Aorta (tissue), 5 donors: ENCODE results near the gene AHNAK. TPM values are rescaled to one million over a fixed set of nuclear protein-coding genes. Genes with fewer than 3 reads are reported as not detected.
"Not testable (repeated sequence)": the region's sequence is repeated elsewhere in the genome, so short reads cannot be mapped to it uniquely, and the experiment has no call there.

Experiments used
- ATAC-seq: fragments of 200-7000 bp; cut with Tn5 transposase; one replicate; pipeline ENCODE4 v1.9.1; 2022; ENCODE audit warnings: moderate library complexity; ENCODE audit not compliant: low FRiP score
- DNase-seq, 2 donors: peaks; one replicate each; pipeline ENCODE4 v3.0.0-alpha.2; 2020
- H3K27ac ChIP-seq, 2 donors: one replicate each; pipeline ENCODE4 v1.5.1; 2013; ENCODE audit warnings: low read length in 2 of 2, mild to moderate bottlenecking in 2 of 2, moderate library complexity in 2 of 2, control low read depth in 1 of 2, inconsistent platforms in 1 of 2, low read depth in 1 of 2
- H3K27me3 ChIP-seq, 2 donors: one replicate each; pipeline ENCODE4 v1.6.1; 2013; ENCODE audit warnings: control low read depth in 1 of 2, low read length in 1 of 2, mild to moderate bottlenecking in 1 of 2, moderate library complexity in 1 of 2; ENCODE audit not compliant: insufficient read depth in 2 of 2, control insufficient read depth in 1 of 2
- H3K36me3 ChIP-seq, 2 donors: one replicate each; pipeline ENCODE4 v1.6.1; 2013; ENCODE audit warnings: control low read depth in 1 of 2, low read length in 1 of 2, mild to moderate bottlenecking in 1 of 2; ENCODE audit not compliant: insufficient read depth in 2 of 2, control insufficient read depth in 1 of 2
- H3K4me1 ChIP-seq, 2 donors: one replicate each; pipeline ENCODE4 v1.6.1; 2013; ENCODE audit warnings: low read length in 2 of 2, control low read depth in 1 of 2, mild to moderate bottlenecking in 1 of 2, moderate library complexity in 1 of 2; ENCODE audit not compliant: insufficient read depth in 2 of 2, control insufficient read depth in 1 of 2
- H3K4me3 ChIP-seq, 2 donors: one replicate each; pipeline ENCODE4 v1.5.1; 2013; ENCODE audit warnings: low read length in 2 of 2, control low read depth in 1 of 2, mild to moderate bottlenecking in 1 of 2
- H3K9me3 ChIP-seq: one replicate; pipeline ENCODE4 v1.6.1; 2013; ENCODE audit warnings: mild to moderate bottlenecking, low read length; ENCODE audit not compliant: control insufficient read depth
- WGBS, 2 donors: extraction: QIAGEN DNeasy Blood & Tissue Kit; methylation state at CpG; one replicate each; pipeline ENCODE4 v1.1.7; 2013; 5-methylcytosine and 5-hydroxymethylcytosine counted together
- intact Hi-C, 2 donors: fragments of 100-400 bp; cut with DNase I; formaldehyde crosslinking; loops; one replicate each; pipeline versions ENCODE4 v1.14.2 to v1.15.0; 2022
- microRNA-seq, 2 donors: library from miRNA; unstranded; fragments of <30 nt; microRNA quantifications; one replicate each; pipeline ENCODE4 v1.2.0, GENCODE V29; 2020
- polyA plus RNA-seq, 2 donors: library from polyadenylated mRNA; stranded (reverse); fragments of 200-250 nt; gene quantifications; one replicate each; pipeline ENCODE4 v1.2.3, GENCODE V29; 2013
- total RNA-seq, 2 donors: library from RNA; stranded (reverse); fragmentation: NEBNext Ultra II Directional; extraction: Animal tissue kit (Norgen Biotek cat#: 25700); gene quantifications; one replicate each; pipeline ENCODE4 v1.2.1, GENCODE V29; 2021
- donor health status: healthy with polysubstance abuse.
- donor health status: Bipolar disorder and iron deficiency.
- donor health status: DM: no; HTN: no; CAD: no.
- donor health status: DM: no; HTN: no; CAD: no.
- donor health status: DM: yes; HTN: yes; CAD: no.

The AHNAK gene
- total and polyA plus RNA-seq, 4 donors: 146 to 1,263 (median 693) TPM

DNA sequence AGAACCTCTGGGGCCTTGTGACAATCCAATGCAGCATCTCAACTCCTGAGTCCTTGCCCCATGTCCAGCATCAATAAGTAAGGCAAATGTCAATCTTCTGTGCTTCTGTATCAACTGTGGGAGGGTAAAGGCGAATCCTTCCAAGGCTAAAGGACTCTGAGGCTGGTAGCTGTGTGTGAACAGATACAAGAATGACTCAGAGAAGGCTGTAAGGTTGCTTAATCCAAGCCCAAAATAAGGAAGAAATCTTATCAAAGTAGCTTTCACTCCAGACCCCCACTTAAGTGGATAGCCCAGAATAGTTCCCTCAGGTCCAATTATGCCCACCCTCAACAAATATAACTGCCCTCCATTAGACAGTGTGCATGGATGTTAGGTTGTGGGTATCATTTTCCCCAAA lies 155.9 kb downstream of the AHNAK start:
- ATAC-seq (no peak), DNase-seq (no peak)
- intact Hi-C loops: loop anchor here in 1 of 2 donors (10.0 kb wide), 1 partner anchor 474 kb away; no protein-coding TSS in a partner anchor
- Histone ChIP-seq H3K27ac (no peak overlapping the region), H3K4me3 (no peak overlapping the region), H3K27me3 (no peaks in the 10 kb centered on the region), H3K36me3 (no peaks in the 10 kb centered on the region), H3K9me3 (no peaks in the 10 kb centered on the region), H3K4me1 (no peaks in the 10 kb centered on the region)
- 95 to 96% methylated on average over 1 of the region's 1 CpG for WGBS, 2 donors

DNA sequence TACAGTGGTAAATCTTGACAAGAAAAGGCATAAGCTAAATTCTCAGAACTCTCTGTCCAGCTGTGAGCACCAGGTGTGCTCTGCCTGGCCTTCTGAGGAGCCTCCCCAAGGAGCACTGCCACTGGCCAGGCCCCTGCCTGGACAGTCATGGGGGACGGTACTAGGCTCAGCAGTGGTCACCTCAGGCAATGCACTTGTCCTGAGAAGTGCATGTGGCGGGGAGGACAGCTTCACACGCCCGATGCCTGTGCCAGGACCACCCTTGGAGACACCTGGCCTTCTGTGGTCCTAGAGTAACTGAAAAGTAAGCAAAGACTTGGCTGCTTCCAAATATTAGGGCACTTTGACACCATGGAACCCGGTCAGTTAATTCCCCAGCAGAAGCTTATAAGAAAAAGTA lies 156.4 kb downstream of the AHNAK start:
- ATAC-seq: no peak
- 76 to 77% methylated on average over 5 of the region's 5 CpGs for WGBS, 2 donors
- Histone ChIP-seq H3K27me3 (no peaks in the 10 kb centered on the region), H3K36me3 (no peaks in the 10 kb centered on the region), H3K9me3 (no peaks in the 10 kb centered on the region), H3K4me3 (no peak overlapping the region), H3K27ac (no peak overlapping the region), H3K4me1 (no peaks in the 10 kb centered on the region)
- no peak for DNase-seq
- intact Hi-C loops: loop anchor here in 1 of 2 donors (10.0 kb wide), 1 partner anchor 475 kb away; no protein-coding TSS in a partner anchor

DNA sequence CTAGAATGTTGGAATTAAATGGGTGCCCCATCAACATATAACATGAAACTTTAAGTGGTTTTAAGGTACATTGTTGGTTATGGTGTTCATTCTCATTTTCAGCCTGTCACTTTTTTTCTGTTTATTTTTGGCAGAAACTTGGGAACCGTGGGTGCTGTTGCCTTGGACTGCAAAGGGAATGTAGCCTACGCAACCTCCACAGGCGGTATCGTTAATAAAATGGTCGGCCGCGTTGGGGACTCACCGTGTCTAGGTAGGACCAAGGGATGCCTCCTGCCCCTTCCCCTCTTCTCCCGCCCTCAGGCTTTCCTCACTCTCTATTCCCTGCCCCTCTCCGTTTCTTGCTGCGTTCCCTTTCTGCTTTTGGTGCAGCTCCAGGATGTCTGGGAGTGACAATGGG lies 157.6 kb downstream of the AHNAK start:
- no peak for DNase-seq
- no peaks in the 10 kb centered on the region for H3K36me3 ChIP-seq
- ATAC-seq: no peak
- WGBS, 2 donors: 77% methylated on average over 11 of the region's 11 CpGs
- no peaks in the 10 kb centered on the region for H3K9me3 ChIP-seq
- intact Hi-C loops: no loop called here
- no peaks in the 10 kb centered on the region for H3K4me1 ChIP-seq
- H3K4me3 ChIP-seq: no peak overlapping the region
- no peaks in the 10 kb centered on the region for H3K27me3 ChIP-seq
- H3K27ac ChIP-seq: no peak overlapping the region

- WGBS, 2 donors: 89 to 93% methylated on average over 3 of the region's 3 CpGs
- no peak for ATAC-seq
- H3K27ac ChIP-seq: no peak overlapping the region
- H3K4me3 ChIP-seq: no peak overlapping the region
- DNase-seq: no peak
- H3K36me3 ChIP-seq: no peaks in the 10 kb centered on the region
- no peaks in the 10 kb centered on the region for H3K4me1 ChIP-seq
- H3K27me3 ChIP-seq: no peaks in the 10 kb centered on the region
- intact Hi-C loops: no loop called here
- no peaks in the 10 kb centered on the region for H3K9me3 ChIP-seq
Observed at GRCh38 chr11:62387381-62387780, 159.2 kb downstream of the AHNAK start.

DNA sequence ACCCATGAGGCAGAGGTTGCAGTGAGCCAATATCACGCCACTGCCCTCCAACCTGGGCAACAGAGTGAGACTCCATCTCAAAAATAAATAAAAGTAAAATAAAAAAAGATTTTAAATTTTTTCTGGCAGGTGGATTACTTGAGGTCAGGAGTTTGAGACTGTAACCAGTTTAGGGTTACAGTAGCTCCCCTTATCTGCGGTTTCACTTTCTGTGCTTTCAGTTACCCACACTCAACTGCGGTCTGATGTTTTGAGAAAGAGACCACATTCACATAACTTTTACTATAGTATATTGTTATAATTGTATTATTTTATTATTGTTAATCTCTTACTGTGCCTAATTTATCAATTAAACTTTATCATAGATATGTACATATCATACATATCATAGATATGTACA lies 160.5 kb downstream of the AHNAK start:
- DNase-seq, H3K4me1 ChIP-seq, H3K4me3 ChIP-seq, H3K27ac ChIP-seq, intact Hi-C loops, H3K36me3 ChIP-seq, H3K9me3 ChIP-seq, H3K27me3 ChIP-seq, ATAC-seq: not testable (repeated sequence)
- WGBS, 2 donors: 91 to 94% methylated on average over 3 of the region's 3 CpGs

GRCh38 chr11:62383822-62384221 lies 162.8 kb downstream of the AHNAK start:
- no peak for DNase-seq
- Histone ChIP-seq H3K4me3 (no peak overlapping the region), H3K27me3 (no peaks in the 10 kb centered on the region), H3K4me1 (no peaks in the 10 kb centered on the region), H3K36me3 (no peaks in the 10 kb centered on the region), H3K27ac (no peak overlapping the region), H3K9me3 (no peaks in the 10 kb centered on the region)
- ATAC-seq: no peak
- 28 to 45% methylated on average over 6 of the region's 6 CpGs for WGBS, 2 donors
- intact Hi-C loops: loop anchor here in 1 of 2 donors (5.0 kb wide), 1 partner anchor 478 kb away; no protein-coding TSS in a partner anchor

Small RNA genes within 50 kb of the gene (microRNA-seq; reads per million reads assigned to microRNA genes)
- 0 to 2.0 reads per million in 2 donors for gene MIR6747

Other genes starting within 250 kb of the AHNAK start
- not detected for gene SCGB1D4, start 247.7 kb downstream of the AHNAK start, total RNA-seq
- gene SCGB1D4, start 247.7 kb downstream of the AHNAK start, polyA plus RNA-seq: not detected
- gene ASRGL1, start 209.4 kb downstream of the AHNAK start, total RNA-seq: 10 to 100 TPM in 1 of 2 donors, 1 to 10 TPM in 1; 7.3 to 10.8 TPM
- gene ASRGL1, start 209.4 kb downstream of the AHNAK start, polyA plus RNA-seq: 1 to 10 TPM; 3.0 to 4.3 TPM
- gene SCGB1A1, start 127.8 kb downstream of the AHNAK start, total RNA-seq: not detected
- 1 to 10 TPM in 1 of 2 donors, under 1 TPM in 1; 0.61 to 5.0 TPM for gene SCGB1A1, start 127.8 kb downstream of the AHNAK start, polyA plus RNA-seq
- gene EEF1G, start 27.1 kb upstream of the AHNAK start, total RNA-seq: 100 to 1,000 TPM; 787 to 987 TPM
- 1,000 to 10,000 TPM; 1,251 to 1,857 TPM for gene EEF1G, start 27.1 kb upstream of the AHNAK start, polyA plus RNA-seq
- gene TUT1, start 44.7 kb upstream of the AHNAK start, total RNA-seq: 10 to 100 TPM; 14.8 to 14.9 TPM
- 10 to 100 TPM in 1 of 2 donors, 1 to 10 TPM in 1; 1.6 to 10.8 TPM for gene TUT1, start 44.7 kb upstream of the AHNAK start, polyA plus RNA-seq
- 10 to 100 TPM; 80.1 to 87.9 TPM for gene MTA2, start 55.1 kb upstream of the AHNAK start, total RNA-seq
- gene MTA2, start 55.1 kb upstream of the AHNAK start, polyA plus RNA-seq: 10 to 100 TPM; 13.5 to 40.3 TPM
- 100 to 1,000 TPM in 1 of 2 donors, 10 to 100 TPM in 1; 93.7 to 134 TPM for gene EML3, start 66.0 kb upstream of the AHNAK start, total RNA-seq
- gene EML3, start 66.0 kb upstream of the AHNAK start, polyA plus RNA-seq: 100 to 1,000 TPM in 1 of 2 donors, 10 to 100 TPM in 1; 15.7 to 182 TPM
- gene ROM1, start 66.5 kb upstream of the AHNAK start, total RNA-seq: 10 to 100 TPM in 1 of 2 donors, 1 to 10 TPM in 1; 9.0 to 15.6 TPM
- gene ROM1, start 66.5 kb upstream of the AHNAK start, polyA plus RNA-seq: 10 to 100 TPM; 33.2 to 33.9 TPM
- gene B3GAT3, start 75.2 kb upstream of the AHNAK start, total RNA-seq: 10 to 100 TPM; 26.7 to 39.7 TPM
- gene B3GAT3, start 75.2 kb upstream of the AHNAK start, polyA plus RNA-seq: 10 to 100 TPM; 12.6 to 45.2 TPM
- gene GANAB, start 99.8 kb upstream of the AHNAK start, total RNA-seq: 100 to 1,000 TPM; 196 to 206 TPM
- gene GANAB, start 99.8 kb upstream of the AHNAK start, polyA plus RNA-seq: 100 to 1,000 TPM in 1 of 2 donors, 10 to 100 TPM in 1; 41.2 to 117 TPM
- gene INTS5, start 106.5 kb upstream of the AHNAK start, total RNA-seq: 10 to 100 TPM; 12.5 to 13.3 TPM
- 1 to 10 TPM; 3.8 to 6.2 TPM for gene INTS5, start 106.5 kb upstream of the AHNAK start, polyA plus RNA-seq
- 10 to 100 TPM; 23.1 to 27.7 TPM for gene C11orf98, start 118.4 kb upstream of the AHNAK start, total RNA-seq
- gene C11orf98, start 118.4 kb upstream of the AHNAK start, polyA plus RNA-seq: 100 to 1,000 TPM in 1 of 2 donors, 10 to 100 TPM in 1; 79.3 to 121 TPM
- 10 to 100 TPM; 11.1 to 11.7 TPM for gene CSKMT, start 118.5 kb upstream of the AHNAK start, total RNA-seq
- gene CSKMT, start 118.5 kb upstream of the AHNAK start, polyA plus RNA-seq: 10 to 100 TPM in 1 of 2 donors, 1 to 10 TPM in 1; 8.8 to 16.3 TPM
- gene UQCC3, start 124.9 kb upstream of the AHNAK start, total RNA-seq: 1 to 10 TPM; 3.0 to 4.8 TPM
- 10 to 100 TPM in 1 of 2 donors, 1 to 10 TPM in 1; 5.8 to 12.7 TPM for gene UQCC3, start 124.9 kb upstream of the AHNAK start, polyA plus RNA-seq
- gene LBHD1, start 125.5 kb upstream of the AHNAK start, total RNA-seq: 1 to 10 TPM; 3.6 to 8.6 TPM
- gene LBHD1, start 125.5 kb upstream of the AHNAK start, polyA plus RNA-seq: 1 to 10 TPM; 2.3 to 7.6 TPM
- gene UBXN1, start 132.3 kb upstream of the AHNAK start, total RNA-seq: 10 to 100 TPM; 84.1 to 85.4 TPM
- gene UBXN1, start 132.3 kb upstream of the AHNAK start, polyA plus RNA-seq: 100 to 1,000 TPM; 186 to 224 TPM
- gene LRRN4CL, start 142.7 kb upstream of the AHNAK start, total RNA-seq: 10 to 100 TPM in 1 of 2 donors, 1 to 10 TPM in 1; 8.5 to 24.5 TPM
- gene LRRN4CL, start 142.7 kb upstream of the AHNAK start, polyA plus RNA-seq: under 1 TPM in 1 of 2 donors, not detected in 1; 0.10 TPM
- gene BSCL2, start 160.6 kb upstream of the AHNAK start, total RNA-seq: 10 to 100 TPM; 22.3 to 31.5 TPM
- gene BSCL2, start 160.6 kb upstream of the AHNAK start, polyA plus RNA-seq: 10 to 100 TPM; 38.7 to 61.8 TPM
- gene GNG3, start 160.9 kb upstream of the AHNAK start, total RNA-seq: not detected
- gene GNG3, start 160.9 kb upstream of the AHNAK start, polyA plus RNA-seq: under 1 TPM in 1 of 2 donors, not detected in 1; 0.33 TPM
- 10 to 100 TPM; 46.9 to 47.2 TPM for gene HNRNPUL2, start 180.7 kb upstream of the AHNAK start, total RNA-seq
- gene HNRNPUL2, start 180.7 kb upstream of the AHNAK start, polyA plus RNA-seq: 10 to 100 TPM; 31.5 to 43.6 TPM
- gene TTC9C, start 181.7 kb upstream of the AHNAK start, total RNA-seq: 10 to 100 TPM; 21.1 to 32.4 TPM
- 10 to 100 TPM; 17.3 to 40.7 TPM for gene TTC9C, start 181.7 kb upstream of the AHNAK start, polyA plus RNA-seq
- gene ZBTB3, start 207.4 kb upstream of the AHNAK start, total RNA-seq: 1 to 10 TPM; 9.7 to 9.8 TPM
- 1 to 10 TPM; 2.9 to 3.9 TPM for gene ZBTB3, start 207.4 kb upstream of the AHNAK start, polyA plus RNA-seq
- 10 to 100 TPM; 40.0 to 50.3 TPM for gene POLR2G, start 214.8 kb upstream of the AHNAK start, total RNA-seq
- gene POLR2G, start 214.8 kb upstream of the AHNAK start, polyA plus RNA-seq: 100 to 1,000 TPM in 1 of 2 donors, 10 to 100 TPM in 1; 80.4 to 109 TPM
- 10 to 100 TPM; 13.2 to 21.3 TPM for gene TAF6L, start 224.6 kb upstream of the AHNAK start, total RNA-seq
- gene TAF6L, start 224.6 kb upstream of the AHNAK start, polyA plus RNA-seq: 10 to 100 TPM; 14.5 to 43.5 TPM
- gene TMEM179B, start 240.6 kb upstream of the AHNAK start, total RNA-seq: 10 to 100 TPM; 26.8 to 31.0 TPM
- gene TMEM179B, start 240.6 kb upstream of the AHNAK start, polyA plus RNA-seq: 10 to 100 TPM; 29.2 to 55.9 TPM
- gene TMEM223, start 245.2 kb upstream of the AHNAK start, total RNA-seq: 10 to 100 TPM in 1 of 2 donors, 1 to 10 TPM in 1; 6.0 to 12.6 TPM
- gene TMEM223, start 245.2 kb upstream of the AHNAK start, polyA plus RNA-seq: 10 to 100 TPM; 10.4 to 10.6 TPM